Activated B cell treated with CpG ODN at 0.5 μM for 24 hours (primary cell): Measurements from ENCODE around the gene RUFY4. TPM values are rescaled to one million over a fixed set of nuclear protein-coding genes. Genes with fewer than 3 reads are reported as not detected.

Experiments
- ATAC-seq: fragments of 200-7000 bp; cut with Tn5 transposase; one replicate; pipeline ENCODE4 v1.10.0; 2021; ENCODE audit warnings: low read depth, mild to moderate bottlenecking, moderate library complexity
- CTCF ChIA-PET: fragments of 350-600 bp; sonication (Branson Sonifier 250); formaldehyde crosslinking; loops from one replicate; lab custom pipeline; 2021; ENCODE audit warnings: antibody characterized with exemption; lab: Charles Lee
- POLR2A ChIA-PET: fragments of 350-600 bp; sonication (Branson Sonifier 250); formaldehyde crosslinking; loops from one replicate; lab custom pipeline; 2021; ENCODE audit warnings: antibody characterized with exemption; lab: Charles Lee
- DNase-seq: peaks from one replicate; pipeline ENCODE4 v3.0.0; 2022
- H3K27ac Mint-ChIP-seq: one replicate; pipeline ENCODE4 v1.8.0; 2020; ENCODE audit warnings: mixed read lengths
- H3K27me3 Mint-ChIP-seq: one replicate; pipeline ENCODE4 v1.8.0; 2021; ENCODE audit warnings: mixed read lengths
- H3K36me3 Mint-ChIP-seq: one replicate; pipeline ENCODE4 v1.8.0; 2021; ENCODE audit warnings: low read depth, mixed read lengths
- H3K4me1 Mint-ChIP-seq: one replicate; pipeline ENCODE4 v1.8.0; 2021; ENCODE audit warnings: mixed read lengths
- H3K4me3 Mint-ChIP-seq: one replicate; pipeline ENCODE4 v1.8.0; 2020; ENCODE audit warnings: mild to moderate bottlenecking, mixed read lengths
- H3K9me3 Mint-ChIP-seq: one replicate; pipeline ENCODE4 v1.8.0; 2020; ENCODE audit warnings: mixed read lengths
- CTCF ChIP-seq: fragments of 200-600 bp; IDR thresholded peaks from one replicate; pipeline ENCODE4 v1.8.0; 2022; ENCODE audit warnings: antibody characterized with exemption, mild to moderate bottlenecking
- intact Hi-C: fragments of 100-400 bp; cut with micrococcal nuclease; formaldehyde crosslinking; loops from one replicate; pipeline ENCODE4 v1.15.1; 2024
- total RNA-seq: library from RNA; stranded (reverse); gene quantifications from 2 replicates; pipeline ENCODE4 v1.2.3, GENCODE V29; 2022

Gene RUFY4
- total RNA-seq, 1 donor from 2014 or later, result 0.53 TPM

- ATAC-seq, result no peak
- POLR2A ChIA-PET, result no interaction called here
- Mint-ChIP-seq H3K27me3 (peaks cover 35% of the 10 kb centered on the region), H3K9me3 (no peaks in the 10 kb centered on the region), H3K27ac (no peak overlapping the region), H3K4me3 (no peak overlapping the region), H3K4me1 (peaks cover 8% of the 10 kb centered on the region), H3K36me3 (no peaks in the 10 kb centered on the region)
- CTCF ChIA-PET, result no interaction called here
- TF ChIP-seq CTCF, result no peak
- DNase-seq, result no peak
- intact Hi-C loops, result no loop called here
Measured at GRCh38 chr2:218129458-218130135, 60.5 kb downstream of the RUFY4 start.

GRCh38 chr2:218130377-218130776 lies 61.3 kb downstream of the RUFY4 start:
- H3K27ac Mint-ChIP-seq, result no peak overlapping the region
- intact Hi-C loops, result no loop called here
- no peak overlapping the region for H3K4me3 Mint-ChIP-seq
- no peaks in the 10 kb centered on the region for H3K9me3 Mint-ChIP-seq
- H3K36me3 Mint-ChIP-seq, result no peaks in the 10 kb centered on the region
- H3K4me1 Mint-ChIP-seq, result peaks cover 7% of the 10 kb centered on the region
- ATAC-seq, result no peak
- CTCF ChIA-PET, result no interaction called here
- peaks cover 35% of the 10 kb centered on the region for H3K27me3 Mint-ChIP-seq
- no peak for DNase-seq
- POLR2A ChIA-PET, result no interaction called here
- no peak for TF ChIP-seq CTCF

- Mint-ChIP-seq H3K4me3 (no peak overlapping the region), H3K36me3 (no peaks in the 10 kb centered on the region), H3K9me3 (no peaks in the 10 kb centered on the region), H3K27ac (no peak overlapping the region), H3K4me1 (peaks cover 3% of the 10 kb centered on the region), H3K27me3 (peaks cover 35% of the 10 kb centered on the region)
- ChIA-PET POLR2A (no interaction called here), CTCF (no interaction called here)
- intact Hi-C loops, result no loop called here
- DNase-seq (no peak), ATAC-seq (no peak)
- no peak for TF ChIP-seq CTCF
Measured at GRCh38 chr2:218130822-218131221, 61.8 kb downstream of the RUFY4 start.

- H3K4me3 Mint-ChIP-seq, result no peak overlapping the region
- H3K4me1 Mint-ChIP-seq, result peaks cover 1% of the 10 kb centered on the region
- no peak for ATAC-seq
- H3K27ac Mint-ChIP-seq, result no peak overlapping the region
- no peak for DNase-seq
- no peak for TF ChIP-seq CTCF
- H3K9me3 Mint-ChIP-seq, result no peaks in the 10 kb centered on the region
- ChIA-PET CTCF (no interaction called here), POLR2A (no interaction called here)
- intact Hi-C loops, result no loop called here
- peaks cover 45% of the 10 kb centered on the region for H3K27me3 Mint-ChIP-seq
- H3K36me3 Mint-ChIP-seq, result no peaks in the 10 kb centered on the region
Measured at GRCh38 chr2:218137514-218137913, 68.5 kb downstream of the RUFY4 start.

- H3K27ac Mint-ChIP-seq, result no peak overlapping the region
- peaks cover 45% of the 10 kb centered on the region for H3K27me3 Mint-ChIP-seq
- peaks cover 1% of the 10 kb centered on the region for H3K4me1 Mint-ChIP-seq
- no peak for TF ChIP-seq CTCF
- intact Hi-C loops, result no loop called here
- H3K9me3 Mint-ChIP-seq, result no peaks in the 10 kb centered on the region
- no peak overlapping the region for H3K4me3 Mint-ChIP-seq
- ATAC-seq, result no peak
- no peaks in the 10 kb centered on the region for H3K36me3 Mint-ChIP-seq
- DNase-seq, result no peak
- POLR2A ChIA-PET, result no interaction called here
- CTCF ChIA-PET, result no interaction called here
Measured at GRCh38 chr2:218138047-218138446, 69.0 kb downstream of the RUFY4 start.

Other genes starting within 250 kb of the RUFY4 start
- 0.10 and 0.13 TPM in 2 replicates for gene TNS1, start 66.3 kb upstream of the RUFY4 start, total RNA-seq
- not detected in 2 replicates for gene CXCR2, start 56.8 kb downstream of the RUFY4 start, total RNA-seq
- not detected in 2 replicates for gene CXCR1, start 97.7 kb downstream of the RUFY4 start, total RNA-seq
- gene ARPC2, start 147.9 kb downstream of the RUFY4 start, total RNA-seq, result 711 and 737 TPM in 2 replicates
- 0.67 and 0.81 TPM in 2 replicates for gene GPBAR1, start 191.8 kb downstream of the RUFY4 start, total RNA-seq
- 63.4 and 63.6 TPM in 2 replicates for gene AAMP, start 200.9 kb downstream of the RUFY4 start, total RNA-seq
- 21.0 and 23.7 TPM in 2 replicates for gene PNKD, start 201.3 kb downstream of the RUFY4 start, total RNA-seq
- gene TMBIM1, start 223.2 kb downstream of the RUFY4 start, total RNA-seq, result 40.7 and 45.0 TPM in 2 replicates